ENCODE results near the gene CAMKMT.

Gene CAMKMT

DNA sequence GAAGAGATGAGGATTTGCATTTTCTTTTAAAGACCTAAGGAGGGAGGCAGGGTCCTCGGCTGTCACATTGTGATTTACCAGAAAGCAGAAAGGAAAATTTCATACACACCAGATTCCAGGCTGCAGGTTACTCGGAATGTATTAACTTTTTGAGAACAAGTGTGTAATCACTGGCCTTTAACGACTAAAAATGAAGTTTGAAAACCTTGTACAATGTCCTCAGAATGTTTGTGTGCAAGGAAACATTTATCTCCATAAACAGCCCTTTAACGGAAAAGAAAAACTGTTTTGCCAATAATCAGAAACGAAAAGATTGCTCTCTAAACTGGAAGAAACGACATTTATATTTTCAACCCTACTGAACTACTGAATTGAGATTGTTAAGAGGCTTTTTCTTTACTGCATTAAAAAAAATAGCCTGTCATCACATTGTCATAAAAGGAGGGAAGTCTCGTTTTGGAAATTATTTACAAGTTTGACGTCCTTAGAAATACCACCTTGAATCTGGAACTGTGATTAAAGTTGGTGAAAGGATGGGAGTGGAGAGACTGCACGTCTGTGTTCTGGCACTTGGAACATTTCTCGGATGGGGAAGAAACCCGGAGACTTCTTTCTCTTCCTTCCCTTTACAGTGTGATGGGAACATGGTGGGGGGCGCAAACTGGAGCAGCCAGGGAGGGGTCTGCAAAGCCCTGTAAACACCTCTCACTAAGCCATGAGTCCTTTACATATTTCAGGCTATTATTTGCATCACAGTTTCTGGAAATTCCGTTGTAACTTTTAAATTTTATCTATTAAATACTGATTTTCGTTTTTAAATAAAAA, 445.7 kb downstream of the CAMKMT start:
- no peak for DNase-seq

DNA sequence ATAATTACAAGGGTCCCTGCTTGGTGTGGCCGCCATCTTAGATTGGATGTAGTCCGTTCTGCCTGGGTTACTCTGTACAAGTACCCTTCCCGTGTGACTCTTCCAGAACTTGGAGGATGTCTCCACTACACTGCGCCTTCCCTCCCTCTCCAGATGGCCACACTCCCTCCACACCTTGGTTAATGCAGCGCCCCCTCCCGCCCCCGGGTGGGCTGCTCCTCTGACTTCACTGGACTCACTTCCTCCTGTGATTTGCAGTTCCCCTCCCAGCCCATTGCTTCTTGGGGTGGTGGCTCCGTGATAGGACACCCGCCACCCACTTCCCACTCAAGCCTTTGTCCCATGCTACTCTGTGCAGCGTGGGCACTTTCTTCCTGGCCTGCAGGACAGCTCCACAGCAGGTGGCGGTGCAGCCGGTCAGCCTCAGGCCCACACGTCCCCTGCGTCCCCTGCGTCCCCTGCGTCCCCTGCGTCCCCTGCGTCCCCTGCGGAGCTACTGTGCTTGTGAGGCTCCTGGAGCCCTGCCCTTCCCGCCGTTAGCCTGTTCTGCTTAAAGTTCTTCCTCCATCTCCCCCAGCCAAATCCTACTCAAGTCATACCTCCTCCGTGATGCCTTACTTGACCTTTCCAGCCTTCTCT, 449.3 kb downstream of the CAMKMT start:
- no peak for DNase-seq

DNA sequence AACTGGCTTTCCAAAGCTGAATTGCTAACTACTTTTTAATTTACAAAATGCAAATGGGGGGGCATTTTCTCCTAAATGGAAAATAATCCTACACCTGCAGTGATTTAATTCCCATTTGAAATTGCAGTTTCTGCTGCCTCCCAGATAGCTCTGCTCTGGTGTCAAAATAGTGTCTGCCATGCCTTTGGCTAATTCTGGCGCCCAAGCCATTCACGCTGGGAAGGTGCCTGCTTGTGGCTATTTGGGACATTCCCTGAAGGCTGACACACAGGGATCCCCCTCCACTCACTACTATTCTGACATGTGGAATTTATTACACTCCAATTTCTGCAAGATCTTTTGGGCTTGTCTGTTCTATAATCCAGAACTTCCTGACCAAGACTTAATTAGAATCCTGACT, 451.4 kb downstream of the CAMKMT start:
- DNase-seq: no peak

DNA sequence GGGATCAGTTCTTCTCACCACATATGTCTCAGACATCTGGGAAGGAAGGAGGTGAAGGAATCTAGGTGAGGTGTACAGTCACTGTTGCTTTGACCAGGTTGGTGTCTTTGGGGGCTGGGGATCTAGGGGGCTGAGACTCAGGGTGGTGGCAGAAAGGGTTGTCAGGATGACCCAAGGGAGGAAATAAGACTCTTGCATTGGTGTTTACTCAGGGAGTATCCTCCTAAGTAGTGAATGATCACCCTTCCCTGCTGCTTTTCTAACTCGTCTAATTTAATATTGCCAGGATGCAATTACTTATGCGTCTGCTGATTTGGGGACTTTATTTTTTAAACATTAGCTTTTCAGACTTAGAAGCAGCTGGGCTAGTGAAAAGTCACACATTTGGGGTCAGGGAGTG, 451.9 kb downstream of the CAMKMT start:
- no peak for DNase-seq

DNA sequence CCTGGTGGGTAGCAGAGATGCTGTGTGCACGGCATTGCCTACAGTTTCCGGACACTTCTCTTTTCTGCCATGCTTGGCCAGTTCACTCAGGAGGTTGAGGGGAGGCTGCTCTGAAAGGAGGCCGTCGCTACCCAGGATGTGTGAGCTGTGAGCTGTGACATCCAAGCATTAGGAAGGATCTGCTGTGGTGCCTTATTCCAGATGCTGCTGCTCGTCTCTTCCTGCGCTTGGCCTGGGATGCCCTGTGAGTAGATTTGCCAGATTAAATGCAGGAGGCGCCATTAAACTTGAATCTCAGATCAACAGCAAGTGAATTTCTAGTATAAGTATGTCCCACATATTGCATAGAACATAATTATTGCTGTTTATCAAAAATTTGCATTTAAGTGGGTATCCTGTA, 455.5 kb downstream of the CAMKMT start:
- DNase-seq: no peak

DNA sequence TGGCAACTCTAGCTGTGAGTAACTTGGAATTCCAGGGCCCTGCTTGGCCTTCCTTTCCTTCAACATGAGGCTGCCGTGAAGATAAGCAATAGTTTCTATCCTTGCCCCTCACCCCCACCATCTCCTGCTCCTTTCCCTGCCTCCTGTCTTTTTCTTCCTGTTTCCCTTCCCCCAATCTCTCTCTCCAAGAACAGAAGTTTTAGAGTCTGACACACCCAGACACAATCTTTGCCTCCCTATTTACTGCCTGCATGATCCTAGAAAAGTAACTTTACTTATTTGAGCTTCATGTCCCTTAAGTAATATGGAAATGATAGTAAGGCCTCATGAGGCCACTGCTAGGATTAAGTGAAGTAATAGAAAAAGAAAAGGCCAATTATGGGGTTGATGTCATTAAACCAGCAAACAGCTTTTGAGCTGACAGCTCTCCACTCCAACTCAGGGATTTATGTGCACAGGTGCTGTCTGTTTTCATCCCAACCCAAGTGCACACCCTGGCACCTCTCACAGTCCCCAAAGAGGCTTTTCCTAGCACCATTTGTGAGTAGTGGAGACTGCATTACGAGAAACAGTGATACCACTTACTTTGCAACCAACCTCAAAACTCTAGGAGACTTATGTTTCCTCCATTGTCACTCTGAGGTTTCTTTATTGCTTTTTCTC, 456.1 kb downstream of the CAMKMT start:
- DNase-seq: no peak

DNA sequence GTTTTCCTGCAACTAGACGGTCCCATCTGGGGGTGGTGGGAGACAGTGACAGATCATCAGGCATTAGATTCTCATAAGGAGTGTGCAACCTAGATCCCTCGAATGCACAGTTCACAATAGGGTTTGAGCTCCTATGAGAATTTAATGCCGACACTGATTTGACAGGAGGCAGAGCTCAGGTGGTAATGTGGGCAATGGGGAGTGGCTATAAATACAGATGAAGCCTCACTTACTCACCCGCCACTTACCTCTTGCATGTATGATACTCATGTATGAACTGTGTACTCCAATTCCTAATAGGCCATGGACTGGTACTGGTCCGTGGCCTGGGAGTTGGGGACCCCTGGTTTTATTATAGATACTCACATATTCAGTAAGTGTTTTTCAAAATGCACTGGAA, 457.3 kb downstream of the CAMKMT start:
- no peak for DNase-seq

DNA sequence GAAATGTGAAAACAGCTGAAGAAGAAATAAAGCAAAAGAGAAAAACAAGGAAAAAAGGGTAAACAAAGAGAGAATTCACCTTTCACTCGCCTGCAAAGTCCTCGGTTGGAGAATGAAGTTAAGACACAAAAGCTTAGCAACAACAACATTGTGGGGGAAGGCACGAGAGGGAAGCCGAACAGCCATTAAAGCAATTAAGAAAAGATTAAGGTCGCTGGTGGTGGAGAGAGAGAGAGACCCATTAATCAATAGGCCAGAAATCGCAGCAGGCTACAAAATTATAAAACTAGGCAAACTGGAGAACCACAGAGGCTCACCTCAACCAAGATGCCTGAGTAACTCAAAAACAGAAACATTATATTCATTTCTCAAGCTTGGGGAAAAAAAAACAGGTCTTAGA, 459.8 kb downstream of the CAMKMT start:
- no peak for DNase-seq

DNA sequence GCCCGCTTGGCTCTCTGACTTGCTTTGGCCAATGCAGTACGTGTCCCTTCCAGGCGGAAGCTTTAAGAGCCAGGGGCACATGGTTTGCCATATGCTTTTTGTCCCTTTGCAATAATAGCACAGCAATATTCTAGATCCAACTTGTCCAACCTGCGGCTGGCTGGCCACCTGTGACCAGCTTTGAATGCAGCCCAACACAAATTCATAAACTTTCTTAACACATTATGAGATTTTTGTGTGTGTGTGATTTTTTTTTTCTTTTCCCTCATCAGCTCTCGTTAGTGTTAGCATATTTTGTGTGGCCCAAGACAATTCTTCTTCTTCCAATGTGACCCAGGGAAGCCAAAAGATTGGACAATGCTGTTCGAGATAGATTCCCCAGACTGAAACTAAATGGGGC, 460.4 kb downstream of the CAMKMT start:
- no peak for DNase-seq

Data from effector CD8-positive, alpha-beta T cell (primary cell).